GM21423 (cell line): ENCODE results near the gene PHLDA3.

Experiments
- ATAC-seq: cut with Tn5 transposase; IDR thresholded peaks from one replicate; pipeline ENCODE4 v1.9.1; 2021; ENCODE audit warnings: mild to moderate bottlenecking, moderate library complexity; ENCODE audit not compliant: unreplicated experiment

The PHLDA3 gene

GRCh38 chr1:201468501-201468843 lies 516 bp downstream of the PHLDA3 start:
- ATAC-seq: peak; percentile 33

- ATAC-seq: no peak
Measured at GRCh38 chr1:201466492-201466891, 2.5 kb downstream of the PHLDA3 start.

GRCh38 chr1:201465698-201466290 lies 3.2 kb downstream of the PHLDA3 start:
- no peak for ATAC-seq

- no peak for ATAC-seq
Measured at GRCh38 chr1:201463071-201463552, 5.9 kb downstream of the PHLDA3 start.

GRCh38 chr1:201461645-201462441 lies 7.1 kb downstream of the PHLDA3 start:
- no peak for ATAC-seq

GRCh38 chr1:201460814-201461644 lies 8.0 kb downstream of the PHLDA3 start:
- ATAC-seq: no peak

- ATAC-seq: no peak
Measured at GRCh38 chr1:201459775-201460174, 9.2 kb downstream of the PHLDA3 start.

- ATAC-seq: no peak
Measured at GRCh38 chr1:201459052-201459451, 9.9 kb downstream of the PHLDA3 start.

GRCh38 chr1:201457508-201457960 lies 11.5 kb downstream of the PHLDA3 start:
- no peak for ATAC-seq

- no peak for ATAC-seq
Measured at GRCh38 chr1:201456499-201457309, 12.3 kb downstream of the PHLDA3 start.

GRCh38 chr1:201455098-201455497 lies 13.9 kb downstream of the PHLDA3 start:
- no peak for ATAC-seq

GRCh38 chr1:201454608-201455007 lies 14.4 kb downstream of the PHLDA3 start:
- no peak for ATAC-seq

- ATAC-seq: no peak
Measured at GRCh38 chr1:201452866-201453265, 16.1 kb downstream of the PHLDA3 start.

GRCh38 chr1:201450721-201451291 lies 18.2 kb downstream of the PHLDA3 start:
- no peak for ATAC-seq

- no peak for ATAC-seq
Measured at GRCh38 chr1:201448990-201449389, 20.0 kb downstream of the PHLDA3 start.

- peak; percentile 82 for ATAC-seq
Measured at GRCh38 chr1:201447903-201448871, 20.8 kb downstream of the PHLDA3 start.

GRCh38 chr1:201445310-201445709 lies 23.7 kb downstream of the PHLDA3 start:
- no peak for ATAC-seq

GRCh38 chr1:201444792-201445191 lies 24.2 kb downstream of the PHLDA3 start:
- ATAC-seq: no peak

GRCh38 chr1:201443747-201444146 lies 25.2 kb downstream of the PHLDA3 start:
- ATAC-seq: no peak
